ENCODE data around the gene SELENOI. TPM values are rescaled to one million over a fixed set of nuclear protein-coding genes. Genes with fewer than 3 reads are reported as not detected.

Gene SELENOI
- total and polyA plus RNA-seq, 4 experiments from 2014 or later = 2.7 to 20.0 (median 11.4) TPM

DNA sequence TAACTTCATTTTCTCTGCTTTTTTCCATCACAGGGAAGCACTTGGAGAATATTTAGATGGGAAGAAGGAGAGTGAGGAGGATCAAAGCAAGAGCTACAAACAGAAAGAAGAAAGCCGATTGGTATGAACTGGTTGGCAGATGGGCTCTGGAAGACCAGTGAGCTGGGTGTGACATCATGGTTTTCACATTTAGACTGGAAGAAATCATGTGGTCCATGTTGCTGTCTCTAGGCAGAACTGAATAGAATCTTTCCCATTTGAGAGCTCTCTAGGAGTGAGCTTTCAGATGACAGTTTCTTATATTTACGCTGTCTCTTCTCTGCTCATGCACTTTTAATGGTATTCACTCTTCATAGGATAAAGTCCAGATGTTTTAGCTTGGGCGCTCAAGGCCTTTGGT is 68.4 kb downstream of the SELENOI start:
- no peak for DNase-seq
- Mint-ChIP-seq H3K27ac (no peak overlapping the region), H3K36me3 (no peaks in the 10 kb centered on the region), H3K4me3 (no peak overlapping the region), H3K9me3 (no peaks in the 10 kb centered on the region), H3K27me3 (peaks cover 0 to 2% of the 10 kb centered on the region in 2 donors), H3K4me1 (peaks cover 0 to 8% (median 7%) of the 10 kb centered on the region in 4 donors)
- no peaks in the 10 kb centered on the region for H3K9me3 ChIP-seq (ENCODE audit: control insufficient read depth in 1 of 2, low read length in 2 of 2)
- no peak overlapping the region for H3K27ac ChIP-seq (ENCODE audit: low read depth, low read length)
- intact Hi-C loops (cut with micrococcal nuclease) = no loop called here
- H3K4me1 ChIP-seq (ENCODE audit: insufficient read depth, low read length) = no peaks in the 10 kb centered on the region
- POLR2A ChIA-PET (ENCODE audit: partially characterized antibody) = no interaction called here
- CTCF ChIA-PET (ENCODE audit: partially characterized antibody) = interaction anchor here (0.9 kb wide), 1 partner anchor 57 kb away, joined by 3 read pairs; no protein-coding TSS in a partner anchor
- no peaks in the 10 kb centered on the region for H3K36me3 ChIP-seq (ENCODE audit: insufficient read depth, low read length)
- H3K4me3 ChIP-seq (ENCODE audit: low read length in 2 of 2) = no peak overlapping the region
- no peaks in the 10 kb centered on the region for H3K27me3 ChIP-seq (ENCODE audit: insufficient read depth, low read length)

DNA sequence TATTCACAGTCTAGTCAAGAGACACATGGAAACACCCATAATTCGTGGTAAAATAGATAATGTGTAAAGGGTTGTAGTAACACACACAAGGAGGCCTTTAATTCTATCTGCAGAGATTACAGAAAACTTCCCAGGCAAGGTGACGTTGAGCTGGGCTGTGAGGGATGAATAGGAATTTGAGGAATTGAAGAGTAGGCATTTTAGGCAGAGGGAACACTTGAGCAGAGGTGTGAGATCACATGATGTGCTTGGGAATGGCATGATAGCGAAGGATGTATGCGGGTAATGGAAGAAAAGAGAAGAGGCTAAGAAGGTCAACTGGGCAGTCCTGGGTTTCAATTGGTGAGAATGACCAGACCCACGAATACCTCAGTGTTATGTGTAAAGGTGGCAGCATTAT is 76.0 kb downstream of the SELENOI start:
- CTCF ChIA-PET (ENCODE audit: partially characterized antibody) = no interaction called here
- Histone ChIP-seq H3K4me3 (ENCODE audit: low read length in 2 of 2) (no peak overlapping the region), H3K36me3 (ENCODE audit: insufficient read depth, low read length) (no peaks in the 10 kb centered on the region), H3K4me1 (ENCODE audit: insufficient read depth, low read length) (no peaks in the 10 kb centered on the region), H3K27ac (ENCODE audit: low read depth, low read length) (no peak overlapping the region), H3K27me3 (ENCODE audit: insufficient read depth, low read length) (no peaks in the 10 kb centered on the region), H3K9me3 (ENCODE audit: control insufficient read depth in 1 of 2, low read length in 2 of 2) (no peaks in the 10 kb centered on the region)
- POLR2A ChIA-PET (ENCODE audit: partially characterized antibody) = no interaction called here
- DNase-seq = no peak
- Mint-ChIP-seq H3K27me3 (peaks cover 2 to 4% of the 10 kb centered on the region in 2 donors), H3K27ac (no peak overlapping the region), H3K36me3 (no peaks in the 10 kb centered on the region), H3K4me1 (no peaks in the 10 kb centered on the region), H3K4me3 (no peak overlapping the region), H3K9me3 (peaks cover 0 to 2% (median 0%) of the 10 kb centered on the region in 8 donors)
- intact Hi-C loops (cut with micrococcal nuclease) = no loop called here

DNA sequence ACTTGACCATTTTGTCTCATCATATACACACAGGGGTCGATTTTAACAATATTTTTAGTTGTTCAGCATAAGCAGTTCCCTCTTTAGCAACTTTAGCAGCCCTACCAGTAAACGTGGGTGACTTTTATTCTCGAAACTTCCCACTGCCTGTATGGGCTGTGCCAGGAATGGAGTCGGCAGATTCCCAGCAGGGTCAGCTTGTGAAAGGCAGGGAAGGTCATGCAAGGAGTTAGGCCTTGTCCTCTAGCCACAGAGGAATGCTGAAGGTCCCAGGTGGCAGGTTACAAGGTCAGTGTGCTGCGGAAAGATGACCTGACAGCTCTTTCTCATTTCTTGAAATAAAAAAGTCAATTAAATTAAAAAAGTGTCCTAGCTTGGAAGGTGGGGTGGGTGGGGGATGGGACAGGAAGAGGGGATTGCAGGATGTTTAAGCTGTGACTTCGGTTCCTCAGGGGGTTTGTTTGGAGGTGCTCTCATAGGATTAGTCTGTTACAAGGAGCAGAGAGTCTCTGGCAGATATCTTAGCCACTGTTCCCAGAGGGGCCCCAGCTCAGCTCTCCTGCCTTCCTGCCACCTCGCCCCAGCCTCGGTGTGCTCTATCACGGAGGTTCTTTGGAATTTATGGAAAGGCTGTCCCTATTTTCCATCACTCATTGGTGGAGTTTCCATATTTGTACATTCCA is 77.1 kb downstream of the SELENOI start:
- peaks cover 2 to 4% of the 10 kb centered on the region in 2 donors for H3K27me3 Mint-ChIP-seq
- no peaks in the 10 kb centered on the region for H3K36me3 Mint-ChIP-seq
- Histone ChIP-seq H3K4me3 (ENCODE audit: low read length in 2 of 2) (no peak overlapping the region), H3K27ac (ENCODE audit: low read depth, low read length) (no peak overlapping the region), H3K36me3 (ENCODE audit: insufficient read depth, low read length) (no peaks in the 10 kb centered on the region), H3K4me1 (ENCODE audit: insufficient read depth, low read length) (no peaks in the 10 kb centered on the region), H3K27me3 (ENCODE audit: insufficient read depth, low read length) (no peaks in the 10 kb centered on the region), H3K9me3 (ENCODE audit: control insufficient read depth in 1 of 2, low read length in 2 of 2) (no peaks in the 10 kb centered on the region)
- H3K27ac Mint-ChIP-seq = no peak overlapping the region
- no peak for DNase-seq
- no peak overlapping the region for H3K4me3 Mint-ChIP-seq
- peaks cover 0 to 2% (median 0%) of the 10 kb centered on the region in 8 donors for H3K9me3 Mint-ChIP-seq
- ChIA-PET CTCF (ENCODE audit: partially characterized antibody) (no interaction called here), POLR2A (ENCODE audit: partially characterized antibody) (no interaction called here)
- H3K4me1 Mint-ChIP-seq = no peaks in the 10 kb centered on the region
- intact Hi-C loops (cut with micrococcal nuclease) = no loop called here

DNA sequence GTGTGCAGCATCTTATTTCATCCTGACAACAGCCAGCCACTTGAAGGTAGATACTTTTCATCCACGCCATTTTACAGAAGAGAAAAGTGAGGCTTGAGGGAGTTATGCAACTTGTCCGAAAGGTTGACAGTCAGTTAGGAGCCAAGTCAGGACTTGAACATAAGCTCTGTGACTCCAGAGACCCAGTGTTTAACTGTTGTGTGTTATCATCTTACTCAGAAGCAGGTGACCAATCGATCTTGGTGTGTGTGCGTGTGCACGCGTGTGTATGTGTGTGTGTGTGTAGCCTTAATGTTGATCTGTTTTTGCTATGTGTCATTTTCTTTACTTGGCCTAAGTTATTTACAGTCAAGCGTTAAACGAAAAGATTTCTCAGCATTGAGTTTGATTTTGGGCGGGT is 77.8 kb downstream of the SELENOI start:
- CTCF ChIA-PET (ENCODE audit: partially characterized antibody) = no interaction called here
- Mint-ChIP-seq H3K4me1 (no peaks in the 10 kb centered on the region), H3K36me3 (no peaks in the 10 kb centered on the region), H3K4me3 (no peak overlapping the region), H3K27ac (no peak overlapping the region), H3K27me3 (peaks cover 0 to 5% of the 10 kb centered on the region in 2 donors), H3K9me3 (peaks cover 0 to 2% (median 0%) of the 10 kb centered on the region in 8 donors)
- H3K36me3 ChIP-seq (ENCODE audit: insufficient read depth, low read length) = no peaks in the 10 kb centered on the region
- H3K27me3 ChIP-seq (ENCODE audit: insufficient read depth, low read length) = no peaks in the 10 kb centered on the region
- H3K9me3 ChIP-seq (ENCODE audit: control insufficient read depth in 1 of 2, low read length in 2 of 2) = no peaks in the 10 kb centered on the region
- no peak for DNase-seq
- H3K4me3 ChIP-seq (ENCODE audit: low read length in 2 of 2) = no peak overlapping the region
- H3K4me1 ChIP-seq (ENCODE audit: insufficient read depth, low read length) = no peaks in the 10 kb centered on the region
- POLR2A ChIA-PET (ENCODE audit: partially characterized antibody) = no interaction called here
- intact Hi-C loops (cut with micrococcal nuclease) = no loop called here
- no peak overlapping the region for H3K27ac ChIP-seq (ENCODE audit: low read depth, low read length)

DNA sequence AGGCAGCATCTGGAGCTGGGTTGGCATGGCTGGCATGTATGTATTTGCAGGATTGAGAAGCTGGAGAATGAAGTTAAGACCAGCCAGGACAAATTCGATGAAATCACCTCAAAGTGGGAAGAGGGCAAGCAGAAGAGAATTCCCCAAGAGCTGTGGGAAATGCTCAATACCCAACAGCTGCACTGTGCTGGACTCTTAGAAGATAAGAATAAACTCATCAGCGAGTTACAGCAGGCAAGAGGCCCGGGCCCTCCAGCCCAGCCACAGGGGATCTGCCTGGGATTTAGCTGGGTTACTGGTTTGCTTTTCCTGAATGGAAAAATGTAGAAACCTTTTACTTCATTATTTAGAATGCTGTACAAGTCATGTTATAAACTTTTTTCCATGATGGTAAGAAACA is 78.3 kb downstream of the SELENOI start:
- no peaks in the 10 kb centered on the region for H3K4me1 ChIP-seq (ENCODE audit: insufficient read depth, low read length)
- CTCF ChIA-PET (ENCODE audit: partially characterized antibody) = no interaction called here
- intact Hi-C loops (cut with micrococcal nuclease) = no loop called here
- peaks cover 0 to 2% (median 0%) of the 10 kb centered on the region in 8 donors for H3K9me3 Mint-ChIP-seq
- no peak overlapping the region for H3K27ac Mint-ChIP-seq
- POLR2A ChIA-PET (ENCODE audit: partially characterized antibody) = no interaction called here
- H3K4me3 ChIP-seq (ENCODE audit: low read length in 2 of 2) = no peak overlapping the region
- DNase-seq = no peak
- H3K36me3 Mint-ChIP-seq = no peaks in the 10 kb centered on the region
- H3K4me3 Mint-ChIP-seq = no peak overlapping the region
- peaks cover 0 to 6% of the 10 kb centered on the region in 2 donors for H3K27me3 Mint-ChIP-seq
- no peaks in the 10 kb centered on the region for H3K4me1 Mint-ChIP-seq
- no peaks in the 10 kb centered on the region for H3K36me3 ChIP-seq (ENCODE audit: insufficient read depth, low read length)
- H3K27ac ChIP-seq (ENCODE audit: low read depth, low read length) = no peak overlapping the region
- H3K9me3 ChIP-seq (ENCODE audit: control insufficient read depth in 1 of 2, low read length in 2 of 2) = no peaks in the 10 kb centered on the region
- H3K27me3 ChIP-seq (ENCODE audit: insufficient read depth, low read length) = no peaks in the 10 kb centered on the region

DNA sequence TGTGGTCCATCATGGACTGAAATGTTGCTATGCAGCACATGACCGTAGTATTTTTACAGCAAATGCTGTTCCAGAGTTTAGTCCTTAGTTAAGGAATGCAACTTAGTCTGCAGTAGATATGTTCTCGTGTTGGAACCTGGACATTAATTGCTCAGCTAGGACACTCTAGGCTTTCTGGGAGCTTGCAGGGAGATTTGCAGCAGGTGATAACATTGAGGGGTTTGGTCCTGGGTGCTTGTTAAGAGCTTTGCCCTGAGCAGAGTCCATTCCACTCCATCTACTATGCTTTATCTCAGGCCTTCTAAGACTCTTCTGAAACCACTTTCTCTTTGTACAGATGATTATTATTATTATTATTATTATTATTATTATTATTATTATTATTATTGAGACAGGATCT is 82.9 kb downstream of the SELENOI start:
- H3K36me3 Mint-ChIP-seq = no peaks in the 10 kb centered on the region
- DNase-seq = no peak
- peaks cover 3 to 14% of the 10 kb centered on the region in 2 donors for H3K27me3 Mint-ChIP-seq
- Histone ChIP-seq H3K27ac (ENCODE audit: low read depth, low read length) (no peak overlapping the region), H3K9me3 (ENCODE audit: control insufficient read depth in 1 of 2, low read length in 2 of 2) (no peaks in the 10 kb centered on the region), H3K4me1 (ENCODE audit: insufficient read depth, low read length) (no peaks in the 10 kb centered on the region), H3K36me3 (ENCODE audit: insufficient read depth, low read length) (no peaks in the 10 kb centered on the region), H3K27me3 (ENCODE audit: insufficient read depth, low read length) (no peaks in the 10 kb centered on the region), H3K4me3 (ENCODE audit: low read length in 2 of 2) (no peak overlapping the region)
- H3K27ac Mint-ChIP-seq = no peak overlapping the region
- intact Hi-C loops (cut with micrococcal nuclease) = no loop called here
- no peaks in the 10 kb centered on the region for H3K4me1 Mint-ChIP-seq
- CTCF ChIA-PET (ENCODE audit: partially characterized antibody) = no interaction called here
- H3K9me3 Mint-ChIP-seq = peaks cover 0 to 2% (median 0%) of the 10 kb centered on the region in 8 donors
- POLR2A ChIA-PET (ENCODE audit: partially characterized antibody) = no interaction called here
- H3K4me3 Mint-ChIP-seq = no peak overlapping the region

DNA sequence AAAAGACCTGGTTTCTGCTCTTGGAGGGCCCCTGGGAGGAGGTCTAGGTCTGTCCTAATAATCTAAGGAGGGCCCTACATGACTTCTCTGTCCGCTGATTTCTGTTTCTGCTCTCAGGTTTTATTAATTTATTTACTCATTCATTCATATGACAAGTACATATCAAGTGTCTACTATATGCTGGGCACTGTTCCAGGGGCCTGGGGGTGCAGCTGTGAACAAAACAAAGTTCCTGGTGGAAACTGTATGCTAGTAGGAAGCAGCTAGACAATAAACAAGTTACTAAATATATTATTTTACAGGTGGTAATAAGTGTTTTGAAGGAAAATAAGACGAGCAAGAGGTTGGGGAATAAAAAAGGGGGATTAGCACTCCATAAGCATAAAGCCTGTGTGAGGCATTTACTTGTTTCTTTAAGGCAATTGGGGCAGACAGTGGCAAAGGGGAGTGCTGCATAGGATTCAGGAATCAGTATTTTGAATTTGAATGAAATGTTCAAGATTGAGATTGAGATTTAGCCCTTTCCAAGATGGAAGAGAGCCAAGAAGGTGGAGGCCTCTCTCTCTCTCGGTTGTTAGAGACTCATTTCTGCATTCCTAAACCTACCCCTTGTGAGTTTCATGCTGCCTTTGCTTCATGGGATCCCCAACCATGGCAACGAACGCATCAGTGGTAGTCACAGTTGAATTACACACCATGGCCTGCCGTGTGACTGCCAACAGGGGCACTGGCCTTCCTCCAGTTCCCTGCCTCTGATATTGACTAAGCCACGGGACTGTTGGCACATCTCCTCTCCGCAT is 84.0 kb downstream of the SELENOI start:
- Mint-ChIP-seq H3K4me1 (no peaks in the 10 kb centered on the region), H3K27me3 (peaks cover 4 to 14% of the 10 kb centered on the region in 2 donors), H3K27ac (no peak overlapping the region), H3K9me3 (peaks cover 0 to 2% (median 0%) of the 10 kb centered on the region in 8 donors), H3K4me3 (no peak overlapping the region), H3K36me3 (no peaks in the 10 kb centered on the region)
- POLR2A ChIA-PET (ENCODE audit: partially characterized antibody) = no interaction called here
- H3K27ac ChIP-seq (ENCODE audit: low read depth, low read length) = no peak overlapping the region
- H3K4me1 ChIP-seq (ENCODE audit: insufficient read depth, low read length) = no peaks in the 10 kb centered on the region
- no peaks in the 10 kb centered on the region for H3K9me3 ChIP-seq (ENCODE audit: control insufficient read depth in 1 of 2, low read length in 2 of 2)
- no peak for DNase-seq
- intact Hi-C loops (cut with micrococcal nuclease) = no loop called here
- no peaks in the 10 kb centered on the region for H3K27me3 ChIP-seq (ENCODE audit: insufficient read depth, low read length)
- H3K4me3 ChIP-seq (ENCODE audit: low read length in 2 of 2) = no peak overlapping the region
- CTCF ChIA-PET (ENCODE audit: partially characterized antibody) = no interaction called here
- no peaks in the 10 kb centered on the region for H3K36me3 ChIP-seq (ENCODE audit: insufficient read depth, low read length)
